ENCODE measurements around the gene NEDD4. TPM values are rescaled to one million over a fixed set of nuclear protein-coding genes. Genes with fewer than 3 reads are reported as not detected.
A peak's percentile ranks its signal among the peaks of the same experiment; 100 is the strongest.

Gene NEDD4
- 10 to 100 TPM; 10.4 to 16.5 TPM for total RNA-seq
- polyA plus RNA-seq (2013, experiment 1 of 2), result 6.1 TPM
- polyA plus RNA-seq (2013, experiment 2 of 2), result 6.6 TPM
- long read RNA-seq, experiment 1, partial matches to known transcripts, result 2 of 2 reads
- long read RNA-seq, experiment 1, other reads (novel, unspliced or antisense), result 0 of 2 reads
- long read RNA-seq, experiment 2, full-length matches to known transcripts, result 7 of 10 reads
- long read RNA-seq, experiment 2, partial matches to known transcripts, result 2 of 10 reads
- long read RNA-seq, experiment 2, other reads (novel, unspliced or antisense), result 1 of 10 reads
- long read RNA-seq, experiment 3, full-length matches to known transcripts, result 34 of 53 reads
- long read RNA-seq, experiment 3, partial matches to known transcripts, result 10 of 53 reads
- long read RNA-seq, experiment 3, other reads (novel, unspliced or antisense), result 9 of 53 reads
- long read RNA-seq, experiment 4, result 0 reads

GRCh38 chr15:55993111-55993803, at the start of gene NEDD4:
TSS of gene NEDD4 (minus strand) at chr15:55993612. CDS start at chr15:55993555, 57 bp downstream.
- peak within 1 kb of the TSS; percentile 83 for H3K27ac Mint-ChIP-seq
- Histone ChIP-seq H3K9me3 (ENCODE audit: control insufficient read depth, low read length) (no peaks in the 10 kb centered on the region), H3K27me3 (ENCODE audit: control insufficient read depth, insufficient read depth, low read length, poor library complexity, severe bottlenecking) (peaks cover 22% of the 10 kb centered on the region), H3K4me1 (ENCODE audit: control insufficient read depth, insufficient read depth, low read length) (peaks cover 8% of the 10 kb centered on the region), H3K4me3 (ENCODE audit: low read length) (peak within 1 kb of the TSS; percentile 85), H3K36me3 (ENCODE audit: control insufficient read depth, insufficient read depth, low read length) (no peaks in the 10 kb centered on the region), H3K27ac (ENCODE audit: low read depth, low read length) (no peak within 1 kb of the TSS), H3K9ac (ENCODE audit: extremely low read depth, low read length, poor library complexity, severe bottlenecking) (peak within 1 kb of the TSS; percentile 29)
- peak; percentile 92 for DNase-seq
- peaks cover 20% of the 10 kb centered on the region for H3K27me3 Mint-ChIP-seq (ENCODE audit: insufficient read depth)
- 0% methylated on average over 9 to 83 of the region's 83 CpGs for WGBS, 2 experiments (ENCODE audit: insufficient coverage in 1 of 2, insufficient read length in 1 of 2)
- TF ChIP-seq CTCF (conservative IDR thresholded peaks at IDR 0.05), result peak; percentile 44
- H3K9me3 Mint-ChIP-seq, result peaks cover 2% of the 10 kb centered on the region
- H3K4me3 Mint-ChIP-seq, result peak within 1 kb of the TSS; percentile 80
- H3K36me3 Mint-ChIP-seq (ENCODE audit: low read depth), result no peaks in the 10 kb centered on the region
- peaks cover 19% of the 10 kb centered on the region for H3K4me1 Mint-ChIP-seq

DNA sequence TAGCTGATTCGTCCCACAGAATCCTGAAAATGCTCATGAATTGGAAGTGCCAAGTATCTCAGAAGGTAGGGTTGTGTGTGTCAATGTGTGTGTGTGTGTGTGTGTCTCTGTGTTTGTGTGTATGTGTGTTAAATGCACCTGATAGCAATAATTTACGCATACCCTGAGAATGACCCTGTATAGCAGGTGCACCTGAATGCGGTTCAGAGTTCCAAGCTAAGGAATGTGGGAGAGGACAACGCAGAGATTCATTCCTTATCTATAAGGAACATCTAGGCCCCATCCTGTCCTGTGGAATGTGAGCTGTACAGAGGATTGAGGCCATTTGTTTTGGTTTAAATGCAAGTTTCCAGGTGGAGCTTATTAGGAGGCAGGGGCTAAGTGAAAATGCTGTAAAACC, 49.1 kb upstream of the NEDD4 start:
- no peak for DNase-seq
- Mint-ChIP-seq H3K4me3 (no peak overlapping the region), H3K9me3 (no peaks in the 10 kb centered on the region), H3K27ac (no peak overlapping the region), H3K36me3 (ENCODE audit: low read depth) (no peaks in the 10 kb centered on the region), H3K4me1 (peaks cover 1% of the 10 kb centered on the region), H3K27me3 (ENCODE audit: insufficient read depth) (no peaks in the 10 kb centered on the region)
- WGBS, 2 experiments (ENCODE audit: insufficient coverage in 1 of 2, insufficient read length in 1 of 2), result 80 to 96% methylated on average over 4 of the region's 4 CpGs
- Histone ChIP-seq H3K9ac (ENCODE audit: extremely low read depth, low read length, poor library complexity, severe bottlenecking) (no peak overlapping the region), H3K9me3 (ENCODE audit: control insufficient read depth, low read length) (no peaks in the 10 kb centered on the region), H3K27me3 (ENCODE audit: control insufficient read depth, insufficient read depth, low read length, poor library complexity, severe bottlenecking) (no peaks in the 10 kb centered on the region), H3K4me3 (ENCODE audit: low read length) (no peak overlapping the region), H3K36me3 (ENCODE audit: control insufficient read depth, insufficient read depth, low read length) (no peaks in the 10 kb centered on the region), H3K4me1 (ENCODE audit: control insufficient read depth, insufficient read depth, low read length) (peaks cover 6% of the 10 kb centered on the region), H3K27ac (ENCODE audit: low read depth, low read length) (no peak overlapping the region)
- TF ChIP-seq CTCF (conservative IDR thresholded peaks at IDR 0.05), result no peak

DNA sequence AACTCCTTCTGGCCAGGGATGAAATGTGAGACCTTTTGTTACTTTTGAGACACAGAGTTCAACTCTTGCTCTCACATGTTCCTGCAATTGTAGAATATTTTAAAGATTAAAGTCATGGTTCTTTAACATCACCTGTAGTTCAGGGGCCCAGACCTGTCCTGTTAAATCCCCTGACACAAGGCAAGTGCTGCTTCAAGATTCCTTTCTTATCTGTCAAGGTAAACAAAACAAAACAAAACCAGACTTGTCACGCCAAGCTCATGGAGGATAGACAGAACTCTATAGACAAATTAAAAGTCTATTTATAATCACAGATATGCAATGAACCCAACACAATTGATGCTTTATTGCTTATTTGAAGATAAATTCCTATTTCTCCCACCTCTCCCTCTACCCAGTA, 48.6 kb upstream of the NEDD4 start:
- no peak for TF ChIP-seq CTCF (conservative IDR thresholded peaks at IDR 0.05)
- Mint-ChIP-seq H3K4me1 (peaks cover 1% of the 10 kb centered on the region), H3K36me3 (ENCODE audit: low read depth) (no peaks in the 10 kb centered on the region), H3K4me3 (no peak overlapping the region), H3K27me3 (ENCODE audit: insufficient read depth) (no peaks in the 10 kb centered on the region), H3K9me3 (no peaks in the 10 kb centered on the region), H3K27ac (no peak overlapping the region)
- H3K9me3 ChIP-seq (ENCODE audit: control insufficient read depth, low read length), result no peaks in the 10 kb centered on the region
- DNase-seq, result no peak
- no peaks in the 10 kb centered on the region for H3K36me3 ChIP-seq (ENCODE audit: control insufficient read depth, insufficient read depth, low read length)
- 100% methylated on average over 1 of the region's 1 CpG; no CpG with 5 or more reads in 1 of the 2 experiments for WGBS, 2 experiments (ENCODE audit: insufficient coverage in 1 of 2, insufficient read length in 1 of 2)
- H3K27me3 ChIP-seq (ENCODE audit: control insufficient read depth, insufficient read depth, low read length, poor library complexity, severe bottlenecking), result no peaks in the 10 kb centered on the region
- H3K27ac ChIP-seq (ENCODE audit: low read depth, low read length), result no peak overlapping the region
- H3K4me1 ChIP-seq (ENCODE audit: control insufficient read depth, insufficient read depth, low read length), result peaks cover 6% of the 10 kb centered on the region
- no peak overlapping the region for H3K4me3 ChIP-seq (ENCODE audit: low read length)
- no peak overlapping the region for H3K9ac ChIP-seq (ENCODE audit: extremely low read depth, low read length, poor library complexity, severe bottlenecking)
